ENCODE measurements around the gene RPSA.
"Not testable (repeated sequence)": the region's sequence is repeated elsewhere in the genome, so short reads cannot be mapped to it uniquely, and the experiment has no call there.

The RPSA gene

GRCh38 chr3:39414421-39414907, 7.9 kb downstream of the RPSA start:
- TF ChIP-seq CTCF (IDR thresholded peaks at IDR 0.05), result no peak
- TF ChIP-seq ZFX (IDR thresholded peaks at IDR 0.05; ENCODE audit: borderline replicate concordance), result no peak
- H3K27ac ChIP-seq, result peak overlapping the region; percentile 53

DNA sequence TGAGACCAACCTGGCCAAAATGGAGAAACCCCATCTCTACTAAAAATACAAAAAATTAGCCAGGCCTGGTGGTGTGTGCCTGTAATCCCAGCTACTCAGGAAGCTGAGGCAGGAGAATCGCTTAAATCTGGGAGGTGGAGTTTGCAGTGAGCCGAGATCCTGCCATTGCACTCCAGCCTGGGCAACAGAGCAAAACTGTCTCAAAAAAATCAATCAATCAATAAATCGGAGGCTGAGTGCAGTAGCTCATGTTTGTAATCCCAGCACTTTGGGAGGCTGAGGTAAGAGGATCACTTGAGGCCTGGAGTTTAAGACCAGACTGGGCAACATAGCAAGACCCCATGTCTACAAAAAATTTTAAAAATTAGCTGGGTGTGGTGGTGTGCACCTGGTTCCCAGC, 8.8 kb downstream of the RPSA start:
- H3K27ac ChIP-seq, result peak overlapping the region; percentile 53

DNA sequence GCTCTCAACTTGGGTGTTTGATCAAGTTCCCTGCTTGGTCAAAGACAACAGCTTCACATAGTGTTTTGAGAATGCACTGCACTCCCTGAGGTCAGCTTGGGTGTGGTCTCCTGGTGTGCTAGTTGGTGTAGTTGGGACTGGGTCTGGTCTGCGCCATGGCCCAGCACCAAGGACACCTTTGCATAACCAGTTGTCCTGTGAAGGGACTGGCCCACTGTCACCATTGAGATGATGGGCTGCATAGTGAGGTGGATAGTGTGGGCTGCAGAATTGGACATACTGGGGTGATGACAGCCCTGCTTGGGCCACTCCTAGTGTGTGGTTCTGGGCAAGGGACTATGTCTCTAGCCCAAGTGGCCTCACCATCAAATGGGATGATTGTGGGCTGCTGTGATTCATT, 9.5 kb downstream of the RPSA start:
- no peak for TF ChIP-seq CTCF (IDR thresholded peaks at IDR 0.05)
- TF ChIP-seq ZFX (IDR thresholded peaks at IDR 0.05; ENCODE audit: borderline replicate concordance), result no peak
- no peak overlapping the region for H3K27ac ChIP-seq

DNA sequence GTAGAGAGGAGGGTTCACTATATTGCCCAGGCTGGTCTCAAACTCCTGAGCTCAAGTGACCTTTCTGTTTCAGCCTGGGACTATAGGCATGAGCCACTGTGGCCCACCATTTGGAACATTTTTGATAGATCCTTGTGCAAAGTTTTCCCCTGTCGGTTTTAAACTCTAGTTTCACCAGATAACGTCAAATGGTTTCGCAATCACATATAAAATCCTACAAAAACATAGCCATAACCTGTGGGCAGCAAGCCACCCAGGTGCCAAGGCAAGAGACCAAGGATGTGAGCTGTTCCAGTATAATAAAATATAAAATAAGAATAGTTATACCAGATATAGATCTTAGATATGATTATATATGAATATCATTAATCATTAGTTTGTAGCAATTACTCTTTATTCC, 10.5 kb downstream of the RPSA start:
- H3K27ac ChIP-seq, result not testable (repeated sequence)

DNA sequence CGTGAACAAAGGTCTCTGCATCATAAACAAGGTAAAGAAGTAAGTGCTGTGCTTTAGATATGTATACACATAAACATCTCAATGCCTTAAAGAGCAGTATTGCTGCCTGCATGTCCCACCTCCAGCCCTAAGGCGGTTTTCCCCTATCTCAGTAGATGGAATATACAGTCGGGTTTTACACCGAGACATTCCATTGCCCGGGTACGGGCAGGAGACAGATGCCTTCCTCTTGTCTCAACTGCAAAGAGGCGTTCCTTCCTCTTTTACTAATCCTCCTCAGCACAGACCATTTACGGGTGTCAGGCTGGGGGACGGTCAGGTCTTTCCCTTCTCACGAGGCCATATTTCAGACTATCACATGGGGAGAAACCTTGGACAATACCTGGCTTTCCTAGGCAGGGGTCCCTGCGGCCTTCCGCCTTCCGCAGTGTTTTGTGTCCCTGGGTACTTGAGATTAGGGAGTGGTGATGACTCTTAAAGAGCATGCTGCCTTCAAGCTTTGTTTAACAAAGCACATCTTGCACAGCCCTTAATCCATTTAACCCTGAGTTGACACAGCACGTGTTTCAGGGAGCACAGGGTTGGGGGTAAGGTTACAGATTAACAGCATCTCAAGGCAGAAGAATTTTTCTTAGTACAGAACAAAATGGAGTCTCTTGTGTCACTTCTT, 12.2 kb downstream of the RPSA start:
- not testable (repeated sequence) for H3K27ac ChIP-seq

DNA sequence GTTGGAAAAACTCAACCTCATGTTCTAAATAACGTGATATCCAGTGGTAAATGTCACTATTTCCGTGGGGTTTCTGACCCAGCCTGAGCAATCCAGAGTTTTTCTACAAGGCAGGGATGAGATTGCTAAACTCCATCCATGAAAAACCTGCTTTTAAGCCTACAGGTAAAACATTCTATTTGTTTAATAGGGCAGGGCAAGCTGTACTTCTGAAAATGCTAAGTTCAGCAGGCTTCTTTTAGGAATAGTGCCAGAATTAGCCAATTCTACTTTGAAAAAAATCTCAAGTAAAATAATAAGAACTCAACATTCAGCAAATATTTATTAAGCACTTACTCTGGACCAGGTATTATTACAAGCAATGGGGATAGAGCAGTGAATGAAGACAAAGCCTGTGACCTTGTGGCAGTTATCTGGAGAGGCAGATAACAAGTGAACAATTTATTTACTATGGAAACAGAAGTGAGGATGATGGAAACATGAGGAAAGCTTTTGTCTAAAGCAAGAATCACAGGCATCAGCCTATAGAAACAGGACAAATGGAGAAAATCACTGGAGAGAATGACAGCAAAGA, 13.3 kb downstream of the RPSA start:
- H3K27ac ChIP-seq, result no peak overlapping the region
- TF ChIP-seq CTCF (IDR thresholded peaks at IDR 0.05), result no peak

GRCh38 chr3:39420543-39420942, 14.0 kb downstream of the RPSA start:
- TF ChIP-seq ZFX (IDR thresholded peaks at IDR 0.05; ENCODE audit: borderline replicate concordance) (no peak), CTCF (IDR thresholded peaks at IDR 0.05) (no peak)
- H3K27ac ChIP-seq, result no peak overlapping the region

DNA sequence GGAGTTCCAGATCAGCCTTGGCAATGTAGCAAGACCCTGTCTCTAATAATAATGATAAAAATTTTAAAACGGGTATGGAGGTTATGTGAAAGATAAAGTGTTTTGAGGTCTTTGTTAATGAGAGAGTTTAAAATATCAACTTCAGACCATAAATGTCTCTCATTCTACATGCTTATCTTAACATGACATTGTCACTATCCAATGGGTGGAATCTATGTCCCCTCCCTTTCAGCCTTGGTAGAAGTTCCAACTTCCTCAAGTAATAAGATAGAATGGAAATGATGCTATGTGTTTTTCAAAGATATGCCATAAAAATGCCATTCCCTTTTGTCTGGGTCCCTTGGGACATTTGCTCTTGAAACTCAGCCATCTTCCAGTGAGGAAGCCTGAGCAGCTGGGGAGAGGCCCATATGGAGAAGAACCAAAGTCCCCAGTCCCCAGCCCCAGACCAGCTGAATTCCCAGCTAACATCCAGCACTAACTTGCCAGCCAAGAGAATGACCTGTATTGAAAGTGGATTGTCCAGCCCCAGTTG, 17.0 kb downstream of the RPSA start:
- TF ChIP-seq CTCF (IDR thresholded peaks at IDR 0.05) (no peak), ZFX (IDR thresholded peaks at IDR 0.05; ENCODE audit: borderline replicate concordance) (no peak)
- no peak overlapping the region for H3K27ac ChIP-seq

- no peak overlapping the region for H3K27ac ChIP-seq
- TF ChIP-seq CTCF (IDR thresholded peaks at IDR 0.05) (no peak), ZFX (IDR thresholded peaks at IDR 0.05; ENCODE audit: borderline replicate concordance) (no peak)
Measured at GRCh38 chr3:39426312-39426711, 19.8 kb downstream of the RPSA start.

Measured in 22Rv1 (cell line).